DND-41 (cell line): ENCODE measurements around the gene TMEM169.

ENCODE experiments used
- ATAC-seq: fragments of 200-7000 bp; cut with Tn5 transposase; 3 replicates; pipeline ENCODE4 v1.9.1; 2021; ENCODE audit warnings: low read depth; ENCODE audit not compliant: insufficient read depth
- DNase-seq: peaks from one replicate; pipeline ENCODE4 v3.0.0-alpha.2; 2020
- H2AFZ ChIP-seq: 2 replicates; pipeline ENCODE4 v1.6.0; 2012; ENCODE audit warnings: low read depth, low read length
- H3K27ac ChIP-seq: 2 replicates; pipeline ENCODE4 v1.5.1; 2012; ENCODE audit warnings: low read length, inconsistent platforms
- H3K27me3 ChIP-seq: fragments of 200-600 bp; sonication (generic); 2 replicates; pipeline ENCODE4 v1.6.0; 2012; ENCODE audit warnings: low read length, mild to moderate bottlenecking, inconsistent platforms; ENCODE audit not compliant: insufficient read depth, poor library complexity
- H3K36me3 ChIP-seq: 2 replicates; pipeline ENCODE4 v1.5.1; 2012; ENCODE audit warnings: low read length, inconsistent platforms; ENCODE audit not compliant: insufficient read depth
- H3K4me1 ChIP-seq: 2 replicates; pipeline ENCODE4 v1.5.1; 2012; ENCODE audit warnings: mild to moderate bottlenecking, low read length; ENCODE audit not compliant: insufficient read depth
- H3K4me2 ChIP-seq: 2 replicates; pipeline ENCODE4 v1.6.0; 2012; ENCODE audit warnings: mild to moderate bottlenecking, moderate library complexity, low read length, inconsistent platforms; ENCODE audit not compliant: insufficient read depth
- H3K4me3 ChIP-seq, 2 experiments: fragments of 200-600 bp in 1 of 2; shearing (Covaris generic) in 1 of 2; 2 replicates each; pipeline ENCODE4 v1.5.1; 2012 to 2016; ENCODE audit warnings: inconsistent platforms in 2 of 2, low read length in 2 of 2, mild to moderate bottlenecking in 2 of 2, low read depth in 1 of 2, moderate library complexity in 1 of 2
- H3K79me2 ChIP-seq: 2 replicates; pipeline ENCODE4 v1.6.0; 2012; ENCODE audit warnings: low read length, inconsistent platforms; ENCODE audit not compliant: insufficient read depth
- H3K9ac ChIP-seq: 2 replicates; pipeline ENCODE4 v1.6.0; 2012; ENCODE audit warnings: low read depth, mild to moderate bottlenecking, inconsistent platforms, low read length, moderate library complexity
- H3K9me3 ChIP-seq: 2 replicates; pipeline ENCODE4 v1.5.1; 2012; ENCODE audit warnings: low read length, moderate library complexity, mild to moderate bottlenecking, inconsistent platforms; ENCODE audit not compliant: insufficient read depth, severe bottlenecking
- H4K20me1 ChIP-seq: 2 replicates; pipeline ENCODE4 v1.6.0; 2012; ENCODE audit warnings: low read length; ENCODE audit not compliant: insufficient read depth
- EZH2 ChIP-seq: IDR thresholded peaks from 3 replicates; pipeline ENCODE4 v1.6.1; 2012; ENCODE audit warnings: borderline replicate concordance, low read depth, mild to moderate bottlenecking, moderate library complexity, low read length, inconsistent platforms; ENCODE audit not compliant: severe bottlenecking
- TF ChIP-seq, protein P1 (sequence below): IDR thresholded peaks from 2 replicates; pipeline ENCODE4 v1.5.1; 2012; ENCODE audit warnings: borderline replicate concordance, low read length, moderate library complexity, mild to moderate bottlenecking; ENCODE audit not compliant: poor library complexity, severe bottlenecking; ENCODE audit errors: extremely low read depth

The TMEM169 gene

DNA sequence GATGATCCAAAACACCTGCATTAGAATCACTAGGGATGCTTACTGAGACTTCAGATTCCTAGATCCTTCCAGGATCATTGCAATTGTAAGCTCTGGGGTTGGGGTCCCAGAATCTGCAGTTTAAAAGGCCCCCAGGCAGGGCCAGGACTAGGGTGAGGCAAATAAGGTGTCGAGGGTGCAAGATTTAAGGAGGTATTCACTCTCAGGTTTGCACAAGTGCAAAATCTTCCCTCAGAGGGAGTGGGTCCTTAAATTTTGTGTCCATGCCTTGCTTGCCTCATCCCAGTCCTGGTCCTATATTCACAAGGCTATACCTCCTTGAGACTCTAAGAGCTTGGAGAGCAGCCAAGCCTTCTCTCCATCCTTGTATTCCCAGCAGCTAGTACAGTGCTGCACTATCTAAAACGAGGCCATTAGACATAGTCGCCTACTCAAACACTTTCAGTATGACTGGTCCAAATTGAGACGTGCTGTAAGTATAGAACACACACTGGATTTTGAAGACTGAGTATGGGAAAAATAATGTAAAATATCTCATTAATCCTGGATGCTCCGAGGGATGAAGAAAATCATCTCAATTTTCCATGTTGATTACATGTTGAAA lies 36.7 kb upstream of the TMEM169 start:
- no peak overlapping the region for H2AFZ ChIP-seq
- no peaks in the 10 kb centered on the region for H4K20me1 ChIP-seq
- H3K27ac ChIP-seq, result no peak overlapping the region
- no peak overlapping the region for H3K4me2 ChIP-seq
- no peak for ATAC-seq
- H3K9me3 ChIP-seq, result no peaks in the 10 kb centered on the region
- H3K9ac ChIP-seq, result no peak overlapping the region
- no peaks in the 10 kb centered on the region for H3K79me2 ChIP-seq
- H3K27me3 ChIP-seq, result no peaks in the 10 kb centered on the region
- H3K4me3 ChIP-seq, result no peak overlapping the region
- no peaks in the 10 kb centered on the region for H3K4me1 ChIP-seq
- no peaks in the 10 kb centered on the region for H3K36me3 ChIP-seq
- TF ChIP-seq EZH2, result no peak
- TF ChIP-seq, protein P1, sequence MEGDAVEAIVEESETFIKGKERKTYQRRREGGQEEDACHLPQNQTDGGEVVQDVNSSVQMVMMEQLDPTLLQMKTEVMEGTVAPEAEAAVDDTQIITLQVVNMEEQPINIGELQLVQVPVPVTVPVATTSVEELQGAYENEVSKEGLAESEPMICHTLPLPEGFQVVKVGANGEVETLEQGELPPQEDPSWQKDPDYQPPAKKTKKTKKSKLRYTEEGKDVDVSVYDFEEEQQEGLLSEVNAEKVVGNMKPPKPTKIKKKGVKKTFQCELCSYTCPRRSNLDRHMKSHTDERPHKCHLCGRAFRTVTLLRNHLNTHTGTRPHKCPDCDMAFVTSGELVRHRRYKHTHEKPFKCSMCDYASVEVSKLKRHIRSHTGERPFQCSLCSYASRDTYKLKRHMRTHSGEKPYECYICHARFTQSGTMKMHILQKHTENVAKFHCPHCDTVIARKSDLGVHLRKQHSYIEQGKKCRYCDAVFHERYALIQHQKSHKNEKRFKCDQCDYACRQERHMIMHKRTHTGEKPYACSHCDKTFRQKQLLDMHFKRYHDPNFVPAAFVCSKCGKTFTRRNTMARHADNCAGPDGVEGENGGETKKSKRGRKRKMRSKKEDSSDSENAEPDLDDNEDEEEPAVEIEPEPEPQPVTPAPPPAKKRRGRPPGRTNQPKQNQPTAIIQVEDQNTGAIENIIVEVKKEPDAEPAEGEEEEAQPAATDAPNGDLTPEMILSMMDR, result no peak
- DNase-seq, result no peak

DNA sequence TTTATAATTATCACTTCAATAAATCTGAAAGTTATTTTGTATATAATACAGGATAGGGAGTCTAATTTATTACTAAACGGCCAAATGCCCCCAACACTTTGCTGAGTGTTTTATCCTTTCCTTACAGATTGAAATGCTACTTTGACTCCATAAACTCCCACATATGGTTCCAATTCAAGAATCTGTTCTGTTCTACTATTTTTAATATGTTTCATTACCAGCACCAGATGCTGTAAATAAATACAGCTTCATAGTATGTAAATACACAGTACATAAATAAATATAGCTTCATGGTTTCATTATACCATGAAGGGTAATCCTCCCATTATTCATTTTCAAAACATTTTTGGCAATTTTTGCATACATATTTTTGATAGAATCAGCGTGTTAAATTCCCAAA lies 34.3 kb upstream of the TMEM169 start:
- Histone ChIP-seq H3K9me3 (no peaks in the 10 kb centered on the region), H3K9ac (no peak overlapping the region), H3K79me2 (no peaks in the 10 kb centered on the region), H3K4me2 (no peak overlapping the region), H3K27me3 (no peaks in the 10 kb centered on the region), H3K27ac (no peak overlapping the region), H4K20me1 (no peaks in the 10 kb centered on the region), H3K4me3 (no peak overlapping the region), H3K36me3 (no peaks in the 10 kb centered on the region), H3K4me1 (no peaks in the 10 kb centered on the region), H2AFZ (no peak overlapping the region)
- TF ChIP-seq EZH2, result no peak
- TF ChIP-seq, protein P1, result no peak
- DNase-seq, result no peak
- ATAC-seq, result no peak

DNA sequence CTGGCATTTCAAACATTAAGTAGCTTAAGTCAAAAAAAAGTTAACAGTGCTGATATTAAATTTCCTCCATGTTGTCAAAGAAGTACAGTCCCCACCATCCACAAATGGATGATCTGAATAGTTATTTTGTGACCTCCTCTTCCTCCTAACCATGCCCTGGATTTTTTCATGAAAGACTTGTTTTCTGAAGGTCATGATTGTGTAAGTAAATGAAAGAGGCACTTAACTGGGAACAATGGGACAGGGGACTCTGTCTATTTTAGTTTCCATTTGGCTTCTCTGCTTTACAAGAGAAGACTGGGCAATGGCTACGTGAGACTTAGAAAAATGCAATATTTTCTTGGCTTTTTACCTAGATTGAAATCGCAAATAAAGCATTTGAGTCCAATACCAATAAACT lies 32.3 kb upstream of the TMEM169 start:
- ATAC-seq, result no peak
- Histone ChIP-seq H3K27ac (no peak overlapping the region), H2AFZ (no peak overlapping the region), H3K4me2 (no peak overlapping the region), H3K9me3 (no peaks in the 10 kb centered on the region), H3K79me2 (no peaks in the 10 kb centered on the region), H4K20me1 (no peaks in the 10 kb centered on the region), H3K9ac (no peak overlapping the region), H3K4me1 (no peaks in the 10 kb centered on the region), H3K27me3 (no peaks in the 10 kb centered on the region), H3K4me3 (no peak overlapping the region), H3K36me3 (no peaks in the 10 kb centered on the region)
- TF ChIP-seq EZH2, result no peak
- TF ChIP-seq, protein P1, result no peak
- no peak for DNase-seq

DNA sequence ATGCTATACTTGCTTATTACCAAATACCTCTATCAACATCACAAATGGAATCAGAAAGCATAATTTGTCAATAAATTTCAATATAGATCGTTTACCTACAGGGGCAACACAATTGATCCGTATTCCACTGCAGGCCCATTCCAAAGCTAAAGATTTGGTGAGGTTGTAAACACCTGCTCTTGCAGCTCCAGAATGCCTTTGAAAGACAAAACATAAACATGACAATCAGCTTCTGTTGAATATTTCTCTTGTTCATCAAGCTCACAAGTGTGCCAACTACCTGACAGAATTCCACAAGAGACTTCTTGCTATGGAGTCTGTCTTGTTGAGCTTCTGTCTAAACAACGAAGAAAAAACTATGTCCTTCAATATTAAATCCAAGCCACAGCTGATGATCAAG lies 30.4 kb upstream of the TMEM169 start:
- Histone ChIP-seq H3K27me3 (no peaks in the 10 kb centered on the region), H3K9ac (no peak overlapping the region), H3K36me3 (no peaks in the 10 kb centered on the region), H2AFZ (no peak overlapping the region), H3K79me2 (no peaks in the 10 kb centered on the region), H3K4me3 (no peak overlapping the region), H3K9me3 (no peaks in the 10 kb centered on the region), H3K4me1 (no peaks in the 10 kb centered on the region), H4K20me1 (no peaks in the 10 kb centered on the region), H3K4me2 (no peak overlapping the region), H3K27ac (no peak overlapping the region)
- DNase-seq (no peak), ATAC-seq (no peak)
- no peak for TF ChIP-seq EZH2
- TF ChIP-seq, protein P1, result no peak
